ENCODE measurements around the gene TMEM53. TPM values are rescaled to one million over a fixed set of nuclear protein-coding genes. Genes with fewer than 3 reads are reported as not detected.

The TMEM53 gene
- total RNA-seq, 2 donors from 2014 or later, result 6.2 to 7.6 TPM

GRCh38 chr1:44698138-44698537, 23.9 kb upstream of the TMEM53 start:
- ATAC-seq (no peak), DNase-seq (no peak)
- Histone ChIP-seq H3K27me3 (no peaks in the 10 kb centered on the region), H3K27ac (no peak overlapping the region), H3K4me3 (no peak overlapping the region), H3K4me1 (no peaks in the 10 kb centered on the region), H3K36me3 (replicated peaks in 1 of 2; ENCODE audit: insufficient read depth in 1 of 2, low read depth in 2 of 2) (no peaks in the 10 kb centered on the region), H3K9me3 (no peaks in the 10 kb centered on the region)
- TF ChIP-seq POLR2A (IDR thresholded peaks at IDR 0.05) (no peak), CTCF (IDR thresholded peaks at IDR 0.05) (no peak)
- intact Hi-C loops (cut with DNase I), result no loop called here
- 82 to 87% methylated on average over 3 of the region's 3 CpGs for WGBS, 2 donors

- no peak overlapping the region for H3K27ac ChIP-seq
- H3K36me3 ChIP-seq (replicated peaks in 1 of 2; ENCODE audit: insufficient read depth in 1 of 2, low read depth in 2 of 2), result no peaks in the 10 kb centered on the region
- WGBS, 2 donors, result 49 to 80% methylated on average over 3 to 7 of the region's 7 CpGs
- TF ChIP-seq CTCF (IDR thresholded peaks at IDR 0.05) (no peak), POLR2A (IDR thresholded peaks at IDR 0.05) (no peak)
- DNase-seq (no peak), ATAC-seq (no peak)
- no peaks in the 10 kb centered on the region for H3K4me1 ChIP-seq
- no peak overlapping the region for H3K4me3 ChIP-seq
- intact Hi-C loops (cut with DNase I), result no loop called here
- no peaks in the 10 kb centered on the region for H3K9me3 ChIP-seq
- H3K27me3 ChIP-seq, result no peaks in the 10 kb centered on the region
These were observed 22.6 kb upstream of the TMEM53 start for GRCh38 chr1:44696789-44697345.

- no peaks in the 10 kb centered on the region for H3K4me1 ChIP-seq
- intact Hi-C loops (cut with DNase I), result no loop called here
- no peaks in the 10 kb centered on the region for H3K9me3 ChIP-seq
- H3K36me3 ChIP-seq (replicated peaks in 1 of 2; ENCODE audit: insufficient read depth in 1 of 2, low read depth in 2 of 2), result no peaks in the 10 kb centered on the region
- no peak overlapping the region for H3K4me3 ChIP-seq
- no peaks in the 10 kb centered on the region for H3K27me3 ChIP-seq
- no peak for DNase-seq
- TF ChIP-seq POLR2A (IDR thresholded peaks at IDR 0.05), result no peak
- no peak for TF ChIP-seq CTCF (IDR thresholded peaks at IDR 0.05)
- no peak overlapping the region for H3K27ac ChIP-seq
- no peak for ATAC-seq
- 81 to 91% methylated on average over 3 of the region's 3 CpGs for WGBS, 2 donors
These were observed 21.8 kb upstream of the TMEM53 start for GRCh38 chr1:44696101-44696500.

- WGBS, 2 donors, result 74 to 84% methylated on average over 4 of the region's 4 CpGs
- no peak for ATAC-seq
- DNase-seq, result no peak
- TF ChIP-seq CTCF (IDR thresholded peaks at IDR 0.05), result no peak
- TF ChIP-seq POLR2A (IDR thresholded peaks at IDR 0.05), result no peak
- Histone ChIP-seq H3K4me3 (no peak overlapping the region), H3K27me3 (no peaks in the 10 kb centered on the region), H3K36me3 (replicated peaks in 1 of 2; ENCODE audit: insufficient read depth in 1 of 2, low read depth in 2 of 2) (no peaks in the 10 kb centered on the region), H3K9me3 (no peaks in the 10 kb centered on the region), H3K4me1 (no peaks in the 10 kb centered on the region), H3K27ac (no peak overlapping the region)
- intact Hi-C loops (cut with DNase I), result no loop called here
These were observed 21.4 kb upstream of the TMEM53 start for GRCh38 chr1:44695671-44696070.

GRCh38 chr1:44694863-44695478, 20.7 kb upstream of the TMEM53 start:
- no peaks in the 10 kb centered on the region for H3K9me3 ChIP-seq
- intact Hi-C loops (cut with DNase I), result no loop called here
- H3K4me3 ChIP-seq, result no peak overlapping the region
- ATAC-seq (no peak), DNase-seq (no peak)
- TF ChIP-seq POLR2A (IDR thresholded peaks at IDR 0.05), result no peak
- TF ChIP-seq CTCF (IDR thresholded peaks at IDR 0.05), result no peak
- no peaks in the 10 kb centered on the region for H3K27me3 ChIP-seq
- no peaks in the 10 kb centered on the region for H3K36me3 ChIP-seq (replicated peaks in 1 of 2; ENCODE audit: insufficient read depth in 1 of 2, low read depth in 2 of 2)
- WGBS, 2 donors, result 90 to 93% methylated on average over 7 of the region's 7 CpGs
- no peak overlapping the region for H3K27ac ChIP-seq
- no peaks in the 10 kb centered on the region for H3K4me1 ChIP-seq
